ENCODE measurements around the gene CLDN9.
A peak's percentile ranks its signal among the peaks of the same experiment; 100 is the strongest.

CLDN9 gene

GRCh38 chr16:3019594-3020246 lies 7.0 kb downstream of the CLDN9 start:
- DNase-seq (ENCODE audit: low read depth), result no peak

GRCh38 chr16:3020247-3020603 lies 7.5 kb downstream of the CLDN9 start, which contains the start of gene TNFRSF12A:
Gene TNFRSF12A (plus strand): TSS chr16:3020368. CDS start chr16:3020398, 30 bp downstream.
- peak; percentile 83 for DNase-seq (ENCODE audit: low read depth)

GRCh38 chr16:3020604-3021448 lies 8.1 kb downstream of the CLDN9 start:
- peak; percentile 93 for DNase-seq (ENCODE audit: low read depth)

GRCh38 chr16:3021449-3022207 lies 8.9 kb downstream of the CLDN9 start:
- peak; percentile 97 for DNase-seq (ENCODE audit: low read depth)

- DNase-seq (ENCODE audit: low read depth), result peak; percentile 96
These were observed 9.5 kb downstream of the CLDN9 start for GRCh38 chr16:3022208-3022683.

- no peak for DNase-seq (ENCODE audit: low read depth)
These were observed 10.1 kb downstream of the CLDN9 start for GRCh38 chr16:3022684-3023414.

GRCh38 chr16:3023415-3023668 lies 10.6 kb downstream of the CLDN9 start:
- DNase-seq (ENCODE audit: low read depth), result peak; percentile 85

GRCh38 chr16:3023669-3024478 lies 11.2 kb downstream of the CLDN9 start, which contains the start of the genes HCFC1R1 and THOC6:
Gene HCFC1R1 (minus strand): TSS chr16:3023942. CDS start chr16:3023941, 1 bp downstream.
Gene THOC6 (plus strand): TSS chr16:3024035. CDS start chr16:3024327, 292 bp downstream.
- DNase-seq (ENCODE audit: low read depth), result peak; percentile 98

- DNase-seq (ENCODE audit: low read depth), result no peak
These were observed 12.6 kb downstream of the CLDN9 start for GRCh38 chr16:3025032-3026002.

- DNase-seq (ENCODE audit: low read depth), result no peak
These were observed 13.3 kb downstream of the CLDN9 start for GRCh38 chr16:3026003-3026378.

- no peak for DNase-seq (ENCODE audit: low read depth)
These were observed 14.1 kb downstream of the CLDN9 start for GRCh38 chr16:3026609-3027488.

- DNase-seq (ENCODE audit: low read depth), result no peak
These were observed 14.7 kb downstream of the CLDN9 start for GRCh38 chr16:3027489-3027795.

GRCh38 chr16:3027983-3028715 lies 15.4 kb downstream of the CLDN9 start:
- peak; percentile 70 for DNase-seq (ENCODE audit: low read depth)

- DNase-seq (ENCODE audit: low read depth), result no peak
These were observed 16.1 kb downstream of the CLDN9 start for GRCh38 chr16:3028716-3029319.

- no peak for DNase-seq (ENCODE audit: low read depth)
These were observed 16.9 kb downstream of the CLDN9 start for GRCh38 chr16:3029491-3030221.

- DNase-seq (ENCODE audit: low read depth), result no peak
These were observed 17.8 kb downstream of the CLDN9 start for GRCh38 chr16:3030222-3031212.

All from ELR (cell line).